DOHH2 (cell line): ENCODE measurements around the gene FBXL17.

Experiments used
- CTCF ChIP-seq: fragments of 200-600 bp; sonication (generic); IDR thresholded peaks from one replicate; pipeline ENCODE4 v1.5.1; 2014; ENCODE audit warnings: antibody characterized with exemption, mild to moderate bottlenecking, low read depth, low read length; ENCODE audit not compliant: poor library complexity, severe bottlenecking
- EZH2phosphoT487 ChIP-seq: fragments of 200-600 bp; sonication (generic); IDR thresholded peaks from 2 replicates; pipeline ENCODE4 v1.6.1; 2017; ENCODE audit warnings: borderline replicate concordance, mild to moderate bottlenecking, antibody characterized with exemption, low read length, moderate library complexity, mixed read lengths

GRCh38 chr5:107885601-107886000 is 496.3 kb downstream of the FBXL17 start:
- TF ChIP-seq CTCF = no peak
- TF ChIP-seq EZH2phosphoT487 = no peak
